Activated T-helper 1 cell treated with anti-CD3 and anti-CD28 coated beads, Interleukin-12 subunit alpha, Interleukin-12 subunit beta, Interleukin-2, Interleukin-4 antibody, amounts not matched to agents 30 ng/mL and 10 ng/mL and 1 ng/mL, durations not matched to agents 14 hours and 24 hours and 36 hours (primary cell): ENCODE measurements around the gene TRIO. TPM values are rescaled to one million over a fixed set of nuclear protein-coding genes. Genes with fewer than 3 reads are reported as not detected.

Source experiments
- DNase-seq: peaks from one replicate; pipeline ENCODE4 v3.0.0; 2021; ENCODE audit warnings: low spot score
- H3K27ac Mint-ChIP-seq: one replicate; pipeline ENCODE4 v1.8.0; 2021; ENCODE audit warnings: mild to moderate bottlenecking, mixed read lengths
- H3K27me3 Mint-ChIP-seq: one replicate; pipeline ENCODE4 v1.8.0; 2022; ENCODE audit warnings: mild to moderate bottlenecking, moderate library complexity, mixed read lengths; ENCODE audit not compliant: insufficient read depth
- H3K36me3 Mint-ChIP-seq: one replicate; pipeline ENCODE4 v1.8.0; 2021; ENCODE audit warnings: low read depth, mixed read lengths
- H3K4me1 Mint-ChIP-seq: one replicate; pipeline ENCODE4 v1.8.0; 2021; ENCODE audit warnings: low read depth, mixed read lengths
- H3K4me3 Mint-ChIP-seq: one replicate; pipeline ENCODE4 v1.8.0; 2021; ENCODE audit warnings: mild to moderate bottlenecking, moderate library complexity, mixed read lengths
- H3K9me3 Mint-ChIP-seq: one replicate; pipeline ENCODE4 v1.8.0; 2021; ENCODE audit warnings: mixed read lengths
- intact Hi-C: fragments of 100-400 bp; cut with micrococcal nuclease; formaldehyde crosslinking; loops from one replicate; pipeline ENCODE4 v1.15.1; 2024
- total RNA-seq: library from RNA; stranded (reverse); gene quantifications from 2 replicates; pipeline ENCODE4 v1.2.3, GENCODE V29; 2022

The TRIO gene
- total RNA-seq, 1 donor from 2014 or later, result 11.4 TPM

GRCh38 chr5:14508046-14508445, 364.9 kb downstream of the TRIO start:
- no peaks in the 10 kb centered on the region for H3K27me3 Mint-ChIP-seq
- H3K36me3 Mint-ChIP-seq, result no peaks in the 10 kb centered on the region
- intact Hi-C loops, result no loop called here
- no peaks in the 10 kb centered on the region for H3K9me3 Mint-ChIP-seq
- no peak for DNase-seq
- no peak overlapping the region for H3K4me3 Mint-ChIP-seq
- no peaks in the 10 kb centered on the region for H3K4me1 Mint-ChIP-seq
- H3K27ac Mint-ChIP-seq, result no peak overlapping the region

DNA sequence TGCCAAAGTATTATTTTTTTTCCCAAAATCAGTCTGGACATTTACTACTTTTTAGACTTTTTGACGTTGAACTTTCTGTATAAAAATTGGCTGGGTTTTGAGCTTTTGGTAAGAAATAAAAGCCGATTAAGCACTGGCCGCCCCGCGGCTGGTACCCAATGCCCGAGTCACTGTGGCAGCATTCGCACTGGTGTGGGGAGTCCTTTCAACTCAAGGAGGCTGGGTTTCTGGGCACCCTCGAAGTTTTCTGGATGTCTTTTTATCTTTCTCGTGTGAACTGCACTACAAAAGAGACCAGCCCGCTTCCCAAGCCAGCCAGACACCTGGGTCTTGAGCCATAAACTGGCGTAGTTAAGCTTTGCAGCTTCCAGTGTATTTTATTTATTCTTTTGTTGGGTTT, 366.4 kb downstream of the TRIO start:
- Mint-ChIP-seq H3K27me3 (no peaks in the 10 kb centered on the region), H3K27ac (no peak overlapping the region), H3K4me1 (no peaks in the 10 kb centered on the region), H3K9me3 (no peaks in the 10 kb centered on the region), H3K36me3 (no peaks in the 10 kb centered on the region), H3K4me3 (no peak overlapping the region)
- intact Hi-C loops, result no loop called here
- no peak for DNase-seq

DNA sequence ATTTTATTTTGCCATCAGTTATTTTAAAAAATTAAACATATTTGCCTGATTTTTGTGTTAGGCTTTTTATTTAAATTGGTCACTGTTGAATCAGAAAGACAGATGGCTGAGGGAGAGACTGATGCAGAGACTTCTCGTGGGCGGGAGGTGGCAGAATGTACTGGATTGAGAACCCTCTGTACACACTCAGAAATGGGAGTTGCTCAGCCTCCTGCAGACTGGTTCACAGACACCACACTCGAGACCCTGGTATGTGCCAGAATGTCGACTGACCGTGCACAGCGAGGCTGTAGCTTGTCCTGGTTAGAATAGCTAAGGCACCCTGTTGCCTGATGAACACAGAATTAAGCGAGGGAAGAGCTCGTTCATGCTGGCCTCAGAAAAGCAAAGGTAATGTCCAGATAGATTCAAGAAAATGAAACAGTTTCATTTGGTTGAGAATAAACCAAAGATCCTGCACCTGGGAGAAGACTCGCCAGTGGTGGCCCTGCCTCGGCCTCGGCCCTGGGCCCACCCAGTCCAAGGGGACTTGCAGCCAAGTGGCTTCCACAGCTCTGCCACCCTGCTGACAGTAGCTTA, 367.1 kb downstream of the TRIO start:
- DNase-seq, result no peak

DNA sequence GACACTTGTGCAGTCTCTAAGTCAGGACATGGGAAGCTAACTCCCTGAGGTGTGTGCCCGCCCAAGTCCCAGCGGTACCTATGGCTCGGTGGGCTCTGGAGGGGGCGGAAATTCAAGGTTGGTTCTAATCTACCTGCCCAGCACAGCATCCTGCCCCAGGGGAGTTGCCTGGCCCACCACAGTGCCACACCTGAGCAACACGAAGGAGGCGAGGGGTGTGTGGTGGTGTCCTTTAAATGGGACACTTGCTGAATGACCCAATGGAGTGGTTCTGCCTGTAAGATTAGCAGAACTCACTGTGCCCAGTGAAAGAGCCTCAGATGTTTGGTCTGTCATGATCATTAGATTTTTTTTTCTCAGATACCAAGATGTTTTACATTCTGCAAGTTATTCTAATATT, 367.7 kb downstream of the TRIO start:
- intact Hi-C loops, result no loop called here
- Mint-ChIP-seq H3K27ac (no peak overlapping the region), H3K4me3 (no peak overlapping the region), H3K4me1 (no peaks in the 10 kb centered on the region), H3K36me3 (no peaks in the 10 kb centered on the region), H3K27me3 (no peaks in the 10 kb centered on the region), H3K9me3 (peaks cover 2% of the 10 kb centered on the region)
- no peak for DNase-seq

More for the DNA sequence above, 367.1 kb downstream of the TRIO start:
- H3K27ac Mint-ChIP-seq, result no peak overlapping the region
- no peaks in the 10 kb centered on the region for H3K27me3 Mint-ChIP-seq
- intact Hi-C loops, result no loop called here
- H3K9me3 Mint-ChIP-seq, result no peaks in the 10 kb centered on the region
- no peaks in the 10 kb centered on the region for H3K4me1 Mint-ChIP-seq
- H3K36me3 Mint-ChIP-seq, result no peaks in the 10 kb centered on the region
- no peak overlapping the region for H3K4me3 Mint-ChIP-seq

DNA sequence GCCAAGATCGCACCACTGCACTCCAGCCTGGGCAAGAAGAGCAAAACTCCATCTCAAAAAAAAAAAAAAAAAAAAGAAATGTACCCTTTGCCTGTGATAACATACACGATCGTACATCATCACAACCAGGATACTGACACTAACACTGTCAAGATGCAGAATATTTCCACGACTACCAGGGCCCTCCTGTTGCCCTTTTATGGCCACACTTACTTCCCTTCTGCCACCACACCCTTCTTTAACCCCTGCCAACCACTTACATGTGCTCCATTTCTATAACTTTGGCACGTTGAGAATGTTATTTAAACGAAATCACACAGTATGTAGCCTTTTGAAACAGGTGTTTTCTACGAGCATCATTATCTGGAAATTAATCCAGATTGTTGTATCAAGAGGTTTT, 369.4 kb downstream of the TRIO start:
- H3K27ac Mint-ChIP-seq, result no peak overlapping the region
- no peak for DNase-seq
- H3K27me3 Mint-ChIP-seq, result no peaks in the 10 kb centered on the region
- no peak overlapping the region for H3K4me3 Mint-ChIP-seq
- no peaks in the 10 kb centered on the region for H3K4me1 Mint-ChIP-seq
- peaks cover 4% of the 10 kb centered on the region for H3K9me3 Mint-ChIP-seq
- intact Hi-C loops, result no loop called here
- H3K36me3 Mint-ChIP-seq, result no peaks in the 10 kb centered on the region

GRCh38 chr5:14513266-14513665, 370.1 kb downstream of the TRIO start:
- Mint-ChIP-seq H3K36me3 (no peaks in the 10 kb centered on the region), H3K9me3 (peaks cover 4% of the 10 kb centered on the region), H3K27ac (no peak overlapping the region), H3K27me3 (no peaks in the 10 kb centered on the region), H3K4me1 (no peaks in the 10 kb centered on the region), H3K4me3 (no peak overlapping the region)
- intact Hi-C loops, result no loop called here
- no peak for DNase-seq

DNA sequence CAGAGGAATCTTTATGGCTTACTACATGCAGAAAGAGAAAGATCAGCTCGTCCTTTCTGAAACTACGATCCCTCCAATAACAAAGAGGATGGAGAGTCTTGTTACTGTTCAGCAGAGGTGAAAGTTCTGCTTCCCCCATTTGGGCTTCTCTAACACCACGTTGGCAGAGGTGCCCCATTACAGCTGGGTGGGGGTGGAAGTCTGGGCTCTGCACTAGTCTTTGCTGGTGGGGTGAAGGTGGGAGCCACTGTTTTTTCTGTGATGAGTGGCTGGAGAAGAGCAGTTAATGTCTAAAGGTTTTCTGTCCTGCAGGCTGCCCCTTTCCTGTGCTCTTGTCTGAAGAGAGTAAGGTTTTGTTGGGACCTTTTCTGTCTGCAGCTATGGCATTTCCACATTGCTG, 373.8 kb downstream of the TRIO start:
- Mint-ChIP-seq H3K4me1 (no peaks in the 10 kb centered on the region), H3K27ac (no peak overlapping the region), H3K4me3 (no peak overlapping the region), H3K36me3 (no peaks in the 10 kb centered on the region), H3K27me3 (no peaks in the 10 kb centered on the region), H3K9me3 (peaks cover 9% of the 10 kb centered on the region)
- intact Hi-C loops, result no loop called here
- no peak for DNase-seq

DNA sequence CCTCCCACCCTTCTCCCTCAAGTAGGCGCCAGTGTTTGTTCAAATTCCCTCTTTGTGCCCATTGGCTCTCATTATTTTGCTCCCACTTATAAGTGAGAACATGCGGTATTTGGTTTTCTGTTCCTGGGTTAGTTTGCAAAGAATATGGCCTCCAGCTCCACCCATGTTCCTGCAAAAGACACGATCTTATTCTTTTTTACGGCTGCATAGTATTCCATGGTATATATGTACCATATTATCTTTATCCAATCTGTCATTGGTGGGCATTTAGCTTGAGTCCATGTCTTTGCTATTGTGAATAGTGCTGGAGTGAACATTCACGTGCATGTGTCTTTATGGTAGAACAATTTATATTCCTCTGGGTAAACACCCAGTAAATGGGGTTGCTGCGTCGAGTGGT, 375.5 kb downstream of the TRIO start:
- H3K9me3 Mint-ChIP-seq, result peaks cover 13% of the 10 kb centered on the region
- no peak for DNase-seq
- H3K4me3 Mint-ChIP-seq, result no peak overlapping the region
- no peaks in the 10 kb centered on the region for H3K27me3 Mint-ChIP-seq
- H3K36me3 Mint-ChIP-seq, result no peaks in the 10 kb centered on the region
- H3K4me1 Mint-ChIP-seq, result no peaks in the 10 kb centered on the region
- intact Hi-C loops, result no loop called here
- no peak overlapping the region for H3K27ac Mint-ChIP-seq

DNA sequence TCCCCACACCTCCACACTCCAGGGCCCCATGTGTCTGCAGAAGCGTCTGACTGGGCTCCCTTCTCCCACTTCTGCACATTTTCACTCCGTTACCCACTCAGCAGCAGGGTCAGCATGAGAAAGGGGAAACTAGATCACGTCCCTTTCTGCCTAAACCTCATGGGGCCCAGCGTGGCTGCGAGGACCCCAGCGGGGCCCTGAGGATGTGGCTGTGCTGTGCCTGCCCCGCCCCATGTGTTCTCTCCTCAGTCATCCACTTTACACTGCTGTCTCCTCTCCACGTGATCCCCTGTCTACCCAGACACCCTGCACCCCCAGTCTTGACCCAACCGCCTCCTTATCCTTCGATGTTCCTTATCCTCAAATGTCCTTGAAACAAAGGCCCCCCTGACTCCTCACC, 378.6 kb downstream of the TRIO start:
- Mint-ChIP-seq H3K27me3 (peaks cover 2% of the 10 kb centered on the region), H3K4me1 (no peaks in the 10 kb centered on the region), H3K4me3 (no peak overlapping the region), H3K36me3 (no peaks in the 10 kb centered on the region), H3K9me3 (peaks cover 9% of the 10 kb centered on the region), H3K27ac (no peak overlapping the region)
- no peak for DNase-seq
- intact Hi-C loops, result no loop called here

DNA sequence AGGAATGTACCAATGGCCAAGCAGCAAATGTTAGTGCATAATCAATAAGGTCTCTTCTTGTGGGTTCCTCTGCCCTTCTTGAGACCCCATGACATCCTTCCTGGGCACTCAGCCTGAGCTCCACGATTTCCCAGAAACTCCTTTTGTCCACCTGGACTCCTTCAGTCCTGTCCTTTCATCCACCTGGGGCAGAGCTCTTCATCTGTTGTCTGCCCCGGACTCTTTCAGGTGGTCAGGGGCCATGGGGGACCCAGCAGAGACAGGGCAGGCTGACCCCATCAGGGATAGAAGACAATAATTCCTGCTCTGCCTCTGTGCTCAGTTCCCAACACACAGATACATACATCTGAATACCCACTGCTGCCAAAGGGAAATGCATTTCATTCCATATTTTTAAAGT, 379.6 kb downstream of the TRIO start:
- no peak for DNase-seq
- Mint-ChIP-seq H3K4me1 (no peaks in the 10 kb centered on the region), H3K4me3 (no peak overlapping the region), H3K9me3 (peaks cover 9% of the 10 kb centered on the region), H3K36me3 (no peaks in the 10 kb centered on the region), H3K27me3 (peaks cover 2% of the 10 kb centered on the region), H3K27ac (no peak overlapping the region)
- intact Hi-C loops, result no loop called here

DNA sequence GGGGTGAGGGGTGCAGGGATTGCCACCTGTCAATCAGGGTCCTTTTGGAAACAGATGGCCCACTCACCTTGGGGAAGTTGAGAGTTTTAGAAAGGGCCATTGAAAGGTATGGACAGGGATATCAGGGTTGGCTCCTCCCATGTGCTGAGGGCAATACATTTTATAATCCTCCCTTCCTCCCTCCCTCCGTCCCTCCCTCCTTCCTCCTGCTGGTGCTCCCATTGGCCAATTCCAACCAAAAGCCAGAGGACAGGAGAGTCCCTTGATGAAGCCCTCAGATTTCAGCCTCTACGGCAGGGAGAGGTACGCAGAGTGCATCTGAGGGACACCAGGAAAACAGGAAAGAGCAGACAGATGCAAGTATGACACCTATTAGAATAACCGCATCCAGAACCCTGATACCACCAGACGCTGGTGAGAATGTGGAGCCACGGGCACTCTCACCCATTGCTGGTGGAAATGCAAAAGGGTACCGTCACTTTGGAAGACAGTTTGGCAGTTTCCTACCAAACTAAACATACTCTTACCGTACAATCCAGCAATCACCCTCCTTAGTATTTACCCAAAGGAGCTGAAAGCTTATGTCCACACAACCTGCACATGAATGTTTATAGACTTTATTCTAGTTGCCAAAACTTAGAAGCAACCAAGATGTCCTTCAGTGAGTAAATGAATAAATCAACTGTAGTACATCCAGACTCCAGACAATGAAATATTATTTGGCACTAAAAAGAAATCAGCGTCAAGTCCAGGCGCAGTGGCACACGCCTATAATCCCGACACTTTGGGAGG, 380.3 kb downstream of the TRIO start:
- H3K4me1 Mint-ChIP-seq, result no peaks in the 10 kb centered on the region
- H3K27me3 Mint-ChIP-seq, result peaks cover 2% of the 10 kb centered on the region
- no peak overlapping the region for H3K27ac Mint-ChIP-seq
- H3K36me3 Mint-ChIP-seq, result no peaks in the 10 kb centered on the region
- intact Hi-C loops, result no loop called here
- no peak overlapping the region for H3K4me3 Mint-ChIP-seq
- no peak for DNase-seq
- H3K9me3 Mint-ChIP-seq, result peaks cover 9% of the 10 kb centered on the region

GRCh38 chr5:14525397-14525796, 382.3 kb downstream of the TRIO start:
- Mint-ChIP-seq H3K4me3 (no peak overlapping the region), H3K9me3 (peaks cover 5% of the 10 kb centered on the region), H3K36me3 (no peaks in the 10 kb centered on the region), H3K27me3 (peaks cover 2% of the 10 kb centered on the region), H3K4me1 (no peaks in the 10 kb centered on the region), H3K27ac (no peak overlapping the region)
- no peak for DNase-seq
- intact Hi-C loops, result no loop called here

DNA sequence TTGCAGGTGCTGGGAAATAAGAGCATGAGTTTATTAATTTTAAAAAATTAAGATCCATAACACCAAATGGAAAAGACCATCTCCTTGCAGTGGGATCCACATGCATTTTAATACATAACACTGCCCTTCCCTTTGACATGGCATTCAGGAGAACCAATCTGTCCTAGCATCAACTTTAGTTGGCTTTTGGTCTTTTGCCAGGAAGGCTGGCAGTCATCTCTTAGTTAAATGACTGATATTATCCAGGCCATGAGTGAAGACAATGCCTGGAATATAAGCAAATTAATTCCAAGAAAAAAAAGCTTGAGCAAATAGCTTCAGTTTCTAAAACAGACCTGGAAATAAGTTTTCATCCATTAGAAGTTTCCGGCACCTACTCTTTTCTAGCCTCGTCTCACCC, 383.4 kb downstream of the TRIO start:
- DNase-seq, result no peak
- Mint-ChIP-seq H3K4me1 (no peaks in the 10 kb centered on the region), H3K27me3 (peaks cover 2% of the 10 kb centered on the region), H3K36me3 (no peaks in the 10 kb centered on the region), H3K4me3 (no peak overlapping the region), H3K27ac (no peak overlapping the region), H3K9me3 (peaks cover 5% of the 10 kb centered on the region)
- intact Hi-C loops, result no loop called here

- Mint-ChIP-seq H3K4me3 (no peak overlapping the region), H3K27me3 (peaks cover 2% of the 10 kb centered on the region), H3K27ac (no peak overlapping the region), H3K4me1 (no peaks in the 10 kb centered on the region), H3K36me3 (no peaks in the 10 kb centered on the region), H3K9me3 (no peaks in the 10 kb centered on the region)
- intact Hi-C loops, result no loop called here
- DNase-seq, result no peak
Measured at GRCh38 chr5:14528115-14528514, 385.0 kb downstream of the TRIO start.
